ENCODE results near the gene ABHD12B.

Gene ABHD12B

GRCh38 chr14:50859296-50859624 is 12.6 kb upstream of the ABHD12B start:
- TF ChIP-seq CTCF (conservative IDR thresholded peaks at IDR 0.05; ENCODE audit: low read depth, low read length): no peak
- no peak for DNase-seq (ENCODE audit: low read depth)
- peak overlapping the region; percentile 62 for H3K4me3 ChIP-seq (ENCODE audit: low read length)

GRCh38 chr14:50860478-50861086 is 11.3 kb upstream of the ABHD12B start:
- TF ChIP-seq CTCF (conservative IDR thresholded peaks at IDR 0.05; ENCODE audit: low read depth, low read length): peak; percentile 78
- DNase-seq (ENCODE audit: low read depth): peak; percentile 44
- H3K4me3 ChIP-seq (ENCODE audit: low read length): peak overlapping the region; percentile 62

GRCh38 chr14:50862036-50862570 is 9.8 kb upstream of the ABHD12B start:
- TF ChIP-seq CTCF (conservative IDR thresholded peaks at IDR 0.05; ENCODE audit: low read depth, low read length): no peak
- H3K4me3 ChIP-seq (ENCODE audit: low read length): no peak overlapping the region
- no peak for DNase-seq (ENCODE audit: low read depth)

- no peak for TF ChIP-seq CTCF (conservative IDR thresholded peaks at IDR 0.05; ENCODE audit: low read depth, low read length)
- H3K4me3 ChIP-seq (ENCODE audit: low read length): no peak overlapping the region
- DNase-seq (ENCODE audit: low read depth): no peak
Observed at GRCh38 chr14:50864237-50864636, 7.6 kb upstream of the ABHD12B start.

- no peak overlapping the region for H3K4me3 ChIP-seq (ENCODE audit: low read length)
- no peak for DNase-seq (ENCODE audit: low read depth)
- TF ChIP-seq CTCF (conservative IDR thresholded peaks at IDR 0.05; ENCODE audit: low read depth, low read length): no peak
Observed at GRCh38 chr14:50864946-50865345, 6.9 kb upstream of the ABHD12B start.

GRCh38 chr14:50865391-50866076 is 6.3 kb upstream of the ABHD12B start:
- TF ChIP-seq CTCF (conservative IDR thresholded peaks at IDR 0.05; ENCODE audit: low read depth, low read length): no peak
- H3K4me3 ChIP-seq (ENCODE audit: low read length): no peak overlapping the region
- DNase-seq (ENCODE audit: low read depth): no peak

GRCh38 chr14:50871228-50871627 is 625 bp upstream of the ABHD12B start:
- no peak for TF ChIP-seq CTCF (conservative IDR thresholded peaks at IDR 0.05; ENCODE audit: low read depth, low read length)
- H3K4me3 ChIP-seq (ENCODE audit: low read length): no peak overlapping the region
- no peak for DNase-seq (ENCODE audit: low read depth)
